ENCODE measurements around the gene CD68. TPM values are rescaled to one million over a fixed set of nuclear protein-coding genes. Genes with fewer than 3 reads are reported as not detected.

CD68 gene
- polyA plus RNA-seq, 1 donor = 512 TPM

- Histone ChIP-seq H3K27me3 (ENCODE audit: control insufficient read depth, insufficient read depth, low read length) (no peaks in the 10 kb centered on the region), H3K9me3 (ENCODE audit: control insufficient read depth, low read depth, low read length) (peaks cover 7% of the 10 kb centered on the region), H3K4me1 (ENCODE audit: control insufficient read depth, insufficient read depth, low read length) (peaks cover 29% of the 10 kb centered on the region), H3K36me3 (ENCODE audit: control insufficient read depth, insufficient read depth, low read length) (peaks cover 64% of the 10 kb centered on the region), H3K4me3 (ENCODE audit: low read length) (peak overlapping the region; percentile 61), H3K27ac (ENCODE audit: low read length) (peak overlapping the region; percentile 93)
- no peak for DNase-seq
- no CpG with 5 or more reads among the region's 11 CpGs for WGBS (ENCODE audit: insufficient coverage, low lambda C conversion rate)
Measured at GRCh38 chr17:7572338-7572587, 7.2 kb upstream of the CD68 start.

- Histone ChIP-seq H3K4me1 (ENCODE audit: control insufficient read depth, insufficient read depth, low read length) (peaks cover 34% of the 10 kb centered on the region), H3K4me3 (ENCODE audit: low read length) (peak overlapping the region; percentile 98), H3K27ac (ENCODE audit: low read length) (peak overlapping the region; percentile 95), H3K27me3 (ENCODE audit: control insufficient read depth, insufficient read depth, low read length) (no peaks in the 10 kb centered on the region), H3K9me3 (ENCODE audit: control insufficient read depth, low read depth, low read length) (peaks cover 7% of the 10 kb centered on the region), H3K36me3 (ENCODE audit: control insufficient read depth, insufficient read depth, low read length) (peaks cover 65% of the 10 kb centered on the region)
- no CpG with 5 or more reads among the region's 73 CpGs for WGBS (ENCODE audit: insufficient coverage, low lambda C conversion rate)
- DNase-seq = peak; percentile 99 to 100
Measured at GRCh38 chr17:7572588-7573323, 6.7 kb upstream of the CD68 start.

GRCh38 chr17:7573324-7574080, 5.9 kb upstream of the CD68 start:
- no CpG with 5 or more reads among the region's 71 CpGs for WGBS (ENCODE audit: insufficient coverage, low lambda C conversion rate)
- H3K4me3 ChIP-seq (ENCODE audit: low read length) = peak overlapping the region; percentile 98
- no peaks in the 10 kb centered on the region for H3K27me3 ChIP-seq (ENCODE audit: control insufficient read depth, insufficient read depth, low read length)
- H3K9me3 ChIP-seq (ENCODE audit: control insufficient read depth, low read depth, low read length) = peaks cover 7% of the 10 kb centered on the region
- H3K27ac ChIP-seq (ENCODE audit: low read length) = peak overlapping the region; percentile 95
- peak; percentile 89 to 91 for DNase-seq
- H3K36me3 ChIP-seq (ENCODE audit: control insufficient read depth, insufficient read depth, low read length) = peaks cover 72% of the 10 kb centered on the region
- H3K4me1 ChIP-seq (ENCODE audit: control insufficient read depth, insufficient read depth, low read length) = peaks cover 41% of the 10 kb centered on the region

GRCh38 chr17:7574176-7574953, 5.1 kb upstream of the CD68 start:
- Histone ChIP-seq H3K4me3 (ENCODE audit: low read length) (peak overlapping the region; percentile 98), H3K27ac (ENCODE audit: low read length) (peak overlapping the region; percentile 95), H3K27me3 (ENCODE audit: control insufficient read depth, insufficient read depth, low read length) (no peaks in the 10 kb centered on the region), H3K36me3 (ENCODE audit: control insufficient read depth, insufficient read depth, low read length) (peaks cover 75% of the 10 kb centered on the region), H3K9me3 (ENCODE audit: control insufficient read depth, low read depth, low read length) (peaks cover 7% of the 10 kb centered on the region), H3K4me1 (ENCODE audit: control insufficient read depth, insufficient read depth, low read length) (peaks cover 47% of the 10 kb centered on the region)
- WGBS (ENCODE audit: insufficient coverage, low lambda C conversion rate) = no CpG with 5 or more reads among the region's 15 CpGs
- DNase-seq = no peak

GRCh38 chr17:7575481-7575883, 4.0 kb upstream of the CD68 start:
- no peak overlapping the region for H3K4me3 ChIP-seq (ENCODE audit: low read length)
- no CpG with 5 or more reads among the region's 1 CpG for WGBS (ENCODE audit: insufficient coverage, low lambda C conversion rate)
- peaks cover 64% of the 10 kb centered on the region for H3K36me3 ChIP-seq (ENCODE audit: control insufficient read depth, insufficient read depth, low read length)
- no peaks in the 10 kb centered on the region for H3K27me3 ChIP-seq (ENCODE audit: control insufficient read depth, insufficient read depth, low read length)
- no peak for DNase-seq
- H3K9me3 ChIP-seq (ENCODE audit: control insufficient read depth, low read depth, low read length) = peaks cover 7% of the 10 kb centered on the region
- peaks cover 55% of the 10 kb centered on the region for H3K4me1 ChIP-seq (ENCODE audit: control insufficient read depth, insufficient read depth, low read length)
- peak overlapping the region; percentile 95 for H3K27ac ChIP-seq (ENCODE audit: low read length)

- DNase-seq = no peak
- peaks cover 7% of the 10 kb centered on the region for H3K9me3 ChIP-seq (ENCODE audit: control insufficient read depth, low read depth, low read length)
- no peak overlapping the region for H3K4me3 ChIP-seq (ENCODE audit: low read length)
- H3K27me3 ChIP-seq (ENCODE audit: control insufficient read depth, insufficient read depth, low read length) = no peaks in the 10 kb centered on the region
- peaks cover 64% of the 10 kb centered on the region for H3K36me3 ChIP-seq (ENCODE audit: control insufficient read depth, insufficient read depth, low read length)
- 63% methylated on average over 2 of the region's 7 CpGs for WGBS (ENCODE audit: insufficient coverage, low lambda C conversion rate)
- H3K27ac ChIP-seq (ENCODE audit: low read length) = peak overlapping the region; percentile 95
- peaks cover 59% of the 10 kb centered on the region for H3K4me1 ChIP-seq (ENCODE audit: control insufficient read depth, insufficient read depth, low read length)
Measured at GRCh38 chr17:7575959-7576358, 3.5 kb upstream of the CD68 start.

GRCh38 chr17:7576432-7576937, 3.0 kb upstream of the CD68 start:
- peaks cover 63% of the 10 kb centered on the region for H3K4me1 ChIP-seq (ENCODE audit: control insufficient read depth, insufficient read depth, low read length)
- H3K27me3 ChIP-seq (ENCODE audit: control insufficient read depth, insufficient read depth, low read length) = no peaks in the 10 kb centered on the region
- H3K9me3 ChIP-seq (ENCODE audit: control insufficient read depth, low read depth, low read length) = peaks cover 7% of the 10 kb centered on the region
- no peak for DNase-seq
- H3K27ac ChIP-seq (ENCODE audit: low read length) = peak overlapping the region; percentile 95
- H3K36me3 ChIP-seq (ENCODE audit: control insufficient read depth, insufficient read depth, low read length) = peaks cover 63% of the 10 kb centered on the region
- 100% methylated on average over 3 of the region's 14 CpGs for WGBS (ENCODE audit: insufficient coverage, low lambda C conversion rate)
- no peak overlapping the region for H3K4me3 ChIP-seq (ENCODE audit: low read length)

- no peaks in the 10 kb centered on the region for H3K27me3 ChIP-seq (ENCODE audit: control insufficient read depth, insufficient read depth, low read length)
- H3K36me3 ChIP-seq (ENCODE audit: control insufficient read depth, insufficient read depth, low read length) = peaks cover 67% of the 10 kb centered on the region
- no peak for DNase-seq
- H3K27ac ChIP-seq (ENCODE audit: low read length) = peak overlapping the region; percentile 93
- H3K9me3 ChIP-seq (ENCODE audit: control insufficient read depth, low read depth, low read length) = peaks cover 7% of the 10 kb centered on the region
- no peak overlapping the region for H3K4me3 ChIP-seq (ENCODE audit: low read length)
- WGBS (ENCODE audit: insufficient coverage, low lambda C conversion rate) = no CpG with 5 or more reads among the region's 17 CpGs
- peaks cover 66% of the 10 kb centered on the region for H3K4me1 ChIP-seq (ENCODE audit: control insufficient read depth, insufficient read depth, low read length)
Measured at GRCh38 chr17:7577327-7578199, 1.9 kb upstream of the CD68 start.

GRCh38 chr17:7579834-7580603, 581 bp downstream of the CD68 start:
- peaks cover 56% of the 10 kb centered on the region for H3K36me3 ChIP-seq (ENCODE audit: control insufficient read depth, insufficient read depth, low read length)
- H3K27me3 ChIP-seq (ENCODE audit: control insufficient read depth, insufficient read depth, low read length) = no peaks in the 10 kb centered on the region
- peaks cover 75% of the 10 kb centered on the region for H3K4me1 ChIP-seq (ENCODE audit: control insufficient read depth, insufficient read depth, low read length)
- H3K27ac ChIP-seq (ENCODE audit: low read length) = peak overlapping the region; percentile 93
- no CpG with 5 or more reads among the region's 12 CpGs for WGBS (ENCODE audit: insufficient coverage, low lambda C conversion rate)
- H3K9me3 ChIP-seq (ENCODE audit: control insufficient read depth, low read depth, low read length) = peaks cover 8% of the 10 kb centered on the region
- DNase-seq = peak in 1 of 2 donors; percentile 48
- peak overlapping the region; percentile 49 for H3K4me3 ChIP-seq (ENCODE audit: low read length)
